SU-DHL-6 (cell line): ENCODE results near the gene TOMT.

Source experiments
- H2AFZ ChIP-seq: fragments of 200-600 bp; sonication (generic); 2 replicates; pipeline ENCODE4 v1.6.1; 2014; ENCODE audit warnings: low read depth, mild to moderate bottlenecking, moderate library complexity, mixed read lengths, antibody characterized with exemption, low read length; ENCODE audit not compliant: severe bottlenecking
- H3F3A ChIP-seq: fragments of 200-600 bp; shearing (Covaris generic); 2 replicates; pipeline ENCODE4 v1.6.0; 2016; ENCODE audit warnings: antibody characterized with exemption, mild to moderate bottlenecking; ENCODE audit not compliant: insufficient read depth
- H3K27ac ChIP-seq: fragments of 200-600 bp; sonication (generic); 2 replicates; pipeline ENCODE4 v1.5.1; 2016; ENCODE audit warnings: low read depth, mild to moderate bottlenecking, low read length, moderate library complexity, mixed read lengths
- H3K27me3 ChIP-seq: fragments of 200-600 bp; sonication (generic), shearing (Covaris generic); 2 replicates; pipeline ENCODE4 v1.6.0; 2014; ENCODE audit warnings: mild to moderate bottlenecking, low read length
- H3K36me3 ChIP-seq: fragments of 200-600 bp; sonication (generic); 2 replicates; pipeline ENCODE4 v1.6.1; 2014; ENCODE audit warnings: mild to moderate bottlenecking, low read length, mixed read lengths
- H3K4me2 ChIP-seq: fragments of 300-600, 200-600 bp; shearing (Covaris generic), sonication (generic); 2 replicates; pipeline ENCODE4 v1.6.0; 2014; ENCODE audit warnings: low read length, low read depth, mild to moderate bottlenecking; ENCODE audit not compliant: poor library complexity, severe bottlenecking
- H3K4me3 ChIP-seq: fragments of 200-600 bp; sonication (generic); 2 replicates; pipeline ENCODE4 v1.5.1; 2014; ENCODE audit warnings: antibody characterized with exemption, low read length, mild to moderate bottlenecking, mixed read lengths; ENCODE audit not compliant: insufficient read depth, poor library complexity, severe bottlenecking
- H3K79me2 ChIP-seq: fragments of 200-600 bp; sonication (generic); 2 replicates; pipeline ENCODE4 v1.6.1; 2014; ENCODE audit warnings: mild to moderate bottlenecking, low read length, moderate library complexity; ENCODE audit not compliant: insufficient read depth
- H3K9ac ChIP-seq: fragments of 200-600 bp; sonication (generic); 2 replicates; pipeline ENCODE4 v1.7.0; 2014; ENCODE audit warnings: mild to moderate bottlenecking, low read length
- H3K9me2 ChIP-seq: fragments of 200-600 bp; sonication (generic); replicated peaks from 2 replicates; pipeline ENCODE4 v1.6.1; 2014; ENCODE audit warnings: low read length; ENCODE audit not compliant: insufficient read depth
- H3K9me3 ChIP-seq: fragments of 200-600 bp; sonication (generic); 2 replicates; pipeline ENCODE4 v1.6.1; 2014; ENCODE audit warnings: low read length, mixed read lengths; ENCODE audit not compliant: insufficient read depth
- H4K20me1 ChIP-seq: fragments of 200-600 bp; sonication (generic); 2 replicates; pipeline ENCODE4 v1.6.1; 2014; ENCODE audit warnings: low read depth, mild to moderate bottlenecking, antibody characterized with exemption, low read length, moderate library complexity, mixed read lengths
- EZH2phosphoT487 ChIP-seq: fragments of 200-600 bp; sonication (generic), shearing (Covaris generic); conservative IDR thresholded peaks from 2 replicates; pipeline ENCODE4 v1.6.1; 2018; ENCODE audit warnings: mild to moderate bottlenecking, antibody characterized with exemption, low read length, moderate library complexity, mixed read lengths
- TF ChIP-seq, protein P1 (sequence below): fragments of 200-600 bp; sonication (generic); IDR thresholded peaks from one replicate; pipeline ENCODE4 v1.5.1; 2017; ENCODE audit warnings: antibody characterized with exemption, mild to moderate bottlenecking, low read length, moderate library complexity; ENCODE audit not compliant: insufficient read depth, poor library complexity, severe bottlenecking

TOMT gene

DNA sequence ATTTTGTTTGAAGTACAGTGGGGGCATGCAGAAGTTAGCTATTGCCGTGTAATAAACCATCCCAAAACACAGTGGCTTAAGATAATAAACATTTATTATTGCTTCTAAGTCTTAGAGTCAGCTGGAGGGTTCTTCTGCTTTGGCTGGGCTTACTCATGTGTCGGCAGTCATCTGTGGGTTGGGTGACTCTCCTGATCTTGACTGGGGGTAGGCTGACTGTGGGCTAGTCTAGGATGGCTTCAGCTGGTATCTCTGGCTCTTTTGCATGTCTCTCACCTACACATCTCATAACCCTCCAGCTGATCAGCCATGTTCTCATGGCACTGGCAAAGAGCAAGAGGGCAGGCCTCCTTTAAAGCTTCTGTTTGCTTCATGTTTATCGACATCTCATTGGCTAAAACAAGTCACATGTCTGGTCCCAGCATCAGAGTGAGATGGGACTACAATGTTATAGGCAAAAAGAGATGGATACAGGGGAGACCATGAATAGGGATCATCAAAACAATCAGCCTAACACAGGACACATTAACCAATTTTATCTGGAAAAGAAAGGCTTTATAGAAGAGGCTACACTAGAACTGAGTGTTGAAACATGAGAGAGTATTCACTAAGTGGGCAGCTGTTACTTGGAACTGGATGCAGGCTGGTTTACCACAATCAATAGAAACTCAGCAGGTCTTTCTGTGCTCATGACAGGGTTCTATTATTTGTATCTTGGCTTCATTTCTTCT, 19.9 kb upstream of the TOMT start:
- Histone ChIP-seq H3K4me3 (no peak overlapping the region), H3K9me2 (no peaks in the 10 kb centered on the region), H2AFZ (no peak overlapping the region), H3K79me2 (no peaks in the 10 kb centered on the region), H3K36me3 (no peaks in the 10 kb centered on the region), H3K4me2 (no peak overlapping the region), H3F3A (peaks cover 13% of the 10 kb centered on the region; the same call in 1 of the 2 replicates), H3K9ac (no peak overlapping the region), H3K27ac (no peak overlapping the region), H3K27me3 (no peaks in the 10 kb centered on the region), H3K9me3 (no peaks in the 10 kb centered on the region), H4K20me1 (no peaks in the 10 kb centered on the region)
- TF ChIP-seq, protein P1, sequence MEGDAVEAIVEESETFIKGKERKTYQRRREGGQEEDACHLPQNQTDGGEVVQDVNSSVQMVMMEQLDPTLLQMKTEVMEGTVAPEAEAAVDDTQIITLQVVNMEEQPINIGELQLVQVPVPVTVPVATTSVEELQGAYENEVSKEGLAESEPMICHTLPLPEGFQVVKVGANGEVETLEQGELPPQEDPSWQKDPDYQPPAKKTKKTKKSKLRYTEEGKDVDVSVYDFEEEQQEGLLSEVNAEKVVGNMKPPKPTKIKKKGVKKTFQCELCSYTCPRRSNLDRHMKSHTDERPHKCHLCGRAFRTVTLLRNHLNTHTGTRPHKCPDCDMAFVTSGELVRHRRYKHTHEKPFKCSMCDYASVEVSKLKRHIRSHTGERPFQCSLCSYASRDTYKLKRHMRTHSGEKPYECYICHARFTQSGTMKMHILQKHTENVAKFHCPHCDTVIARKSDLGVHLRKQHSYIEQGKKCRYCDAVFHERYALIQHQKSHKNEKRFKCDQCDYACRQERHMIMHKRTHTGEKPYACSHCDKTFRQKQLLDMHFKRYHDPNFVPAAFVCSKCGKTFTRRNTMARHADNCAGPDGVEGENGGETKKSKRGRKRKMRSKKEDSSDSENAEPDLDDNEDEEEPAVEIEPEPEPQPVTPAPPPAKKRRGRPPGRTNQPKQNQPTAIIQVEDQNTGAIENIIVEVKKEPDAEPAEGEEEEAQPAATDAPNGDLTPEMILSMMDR = no peak
- no peak for TF ChIP-seq EZH2phosphoT487

GRCh38 chr11:72088076-72088808, 17.5 kb upstream of the TOMT start:
- no peak overlapping the region for H3K4me3 ChIP-seq

DNA sequence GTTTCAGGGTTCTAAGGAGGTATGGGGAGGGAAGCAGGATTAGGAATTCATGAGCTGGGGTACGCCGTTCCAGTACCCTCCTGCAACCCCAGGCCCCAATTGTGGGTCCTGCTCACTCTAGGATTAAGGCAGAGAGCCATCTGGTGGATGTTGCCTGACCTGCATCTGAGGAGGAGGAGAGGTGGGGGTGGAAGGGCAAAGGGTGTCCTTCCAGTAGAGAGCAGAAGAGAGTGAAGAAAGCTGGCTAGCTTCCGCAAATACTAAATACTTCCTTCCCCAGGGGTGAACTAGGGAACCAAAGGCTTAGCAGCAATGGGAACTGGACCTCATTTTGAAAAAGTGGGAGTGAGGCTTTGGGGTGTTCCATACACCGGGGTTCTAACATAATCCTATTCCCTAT, 14.4 kb upstream of the TOMT start:
- Histone ChIP-seq H3K4me3 (no peak overlapping the region), H3K4me2 (no peak overlapping the region), H3K9me3 (no peaks in the 10 kb centered on the region), H3K27me3 (no peaks in the 10 kb centered on the region), H3K36me3 (no peaks in the 10 kb centered on the region), H3K9me2 (no peaks in the 10 kb centered on the region), H3K9ac (no peak overlapping the region), H3F3A (peaks cover 5% of the 10 kb centered on the region; the same call in 1 of the 2 replicates), H3K79me2 (no peaks in the 10 kb centered on the region), H2AFZ (no peak overlapping the region), H4K20me1 (no peaks in the 10 kb centered on the region), H3K27ac (no peak overlapping the region)
- no peak for TF ChIP-seq EZH2phosphoT487
- TF ChIP-seq, protein P1 = peak; percentile 91

More at GRCh38 chr11:72088076-72088808, 17.5 kb upstream of the TOMT start:
- no peaks in the 10 kb centered on the region for H3K9me3 ChIP-seq
- no peaks in the 10 kb centered on the region for H3K36me3 ChIP-seq
- H2AFZ ChIP-seq = no peak overlapping the region
- H3K27ac ChIP-seq = no peak overlapping the region
- no peaks in the 10 kb centered on the region for H4K20me1 ChIP-seq
- no peaks in the 10 kb centered on the region for H3K27me3 ChIP-seq
- H3K4me2 ChIP-seq = no peak overlapping the region
- no peaks in the 10 kb centered on the region for H3K79me2 ChIP-seq
- peaks cover 5% of the 10 kb centered on the region; the same call in 1 of the 2 replicates for H3F3A ChIP-seq
- H3K9me2 ChIP-seq = no peaks in the 10 kb centered on the region
- TF ChIP-seq EZH2phosphoT487 = no peak
- TF ChIP-seq, protein P1 = no peak
- H3K9ac ChIP-seq = no peak overlapping the region
